ENCODE data around the gene TPST1. TPM values are rescaled to one million over a fixed set of nuclear protein-coding genes. Genes with fewer than 3 reads are reported as not detected.

TPST1 gene
- total RNA-seq, 1 experiment from 2014 or later, result 32.8 TPM

DNA sequence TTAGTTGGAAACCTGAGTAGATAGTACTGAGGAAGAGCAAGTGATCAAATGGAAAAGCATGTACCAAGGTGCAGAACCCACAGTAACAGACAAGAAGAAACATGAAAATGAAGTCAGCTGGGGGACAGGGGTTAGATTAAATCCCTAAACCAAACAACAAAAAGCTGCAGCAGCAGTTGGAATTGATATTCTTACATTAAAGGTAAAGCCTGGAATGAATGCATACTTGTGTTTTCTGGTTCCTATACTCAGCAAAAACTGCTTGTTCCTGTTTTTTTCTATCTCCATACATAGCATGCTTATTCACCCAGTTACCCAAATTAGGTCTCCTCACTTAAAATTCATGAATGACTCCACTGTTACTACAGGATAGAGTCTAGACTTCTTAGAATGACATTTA, 92.4 kb downstream of the TPST1 start:
- POLR2A ChIA-PET, result no interaction called here
- intact Hi-C loops (cut with micrococcal nuclease; ENCODE audit: unreplicated experiment), result no loop called here
- H3K27me3 Mint-ChIP-seq (ENCODE audit: insufficient read depth, unreplicated experiment), result no peaks in the 10 kb centered on the region
- H3K36me3 Mint-ChIP-seq (ENCODE audit: insufficient read depth, unreplicated experiment), result peaks cover 12% of the 10 kb centered on the region
- H3K4me3 Mint-ChIP-seq (ENCODE audit: unreplicated experiment), result no peak overlapping the region
- H3K9me3 ChIP-seq, result 0 out of 2 replicates have a peak, but pooled peaks cover 11% of the 10 kb centered on the region
- no peak overlapping the region for H3K4me3 ChIP-seq (ENCODE audit: low read depth, low read length)
- no peaks in the 10 kb centered on the region; the same call in 1 of the 2 replicates for H3K36me3 ChIP-seq (ENCODE audit: control insufficient read depth, insufficient read depth, low read length)
- TF ChIP-seq, protein P1, sequence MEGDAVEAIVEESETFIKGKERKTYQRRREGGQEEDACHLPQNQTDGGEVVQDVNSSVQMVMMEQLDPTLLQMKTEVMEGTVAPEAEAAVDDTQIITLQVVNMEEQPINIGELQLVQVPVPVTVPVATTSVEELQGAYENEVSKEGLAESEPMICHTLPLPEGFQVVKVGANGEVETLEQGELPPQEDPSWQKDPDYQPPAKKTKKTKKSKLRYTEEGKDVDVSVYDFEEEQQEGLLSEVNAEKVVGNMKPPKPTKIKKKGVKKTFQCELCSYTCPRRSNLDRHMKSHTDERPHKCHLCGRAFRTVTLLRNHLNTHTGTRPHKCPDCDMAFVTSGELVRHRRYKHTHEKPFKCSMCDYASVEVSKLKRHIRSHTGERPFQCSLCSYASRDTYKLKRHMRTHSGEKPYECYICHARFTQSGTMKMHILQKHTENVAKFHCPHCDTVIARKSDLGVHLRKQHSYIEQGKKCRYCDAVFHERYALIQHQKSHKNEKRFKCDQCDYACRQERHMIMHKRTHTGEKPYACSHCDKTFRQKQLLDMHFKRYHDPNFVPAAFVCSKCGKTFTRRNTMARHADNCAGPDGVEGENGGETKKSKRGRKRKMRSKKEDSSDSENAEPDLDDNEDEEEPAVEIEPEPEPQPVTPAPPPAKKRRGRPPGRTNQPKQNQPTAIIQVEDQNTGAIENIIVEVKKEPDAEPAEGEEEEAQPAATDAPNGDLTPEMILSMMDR (IDR thresholded peaks at IDR 0.05; ENCODE audit: insufficient read depth in 1 of 2, low read depth in 1 of 2, low read length in 1 of 2, severe bottlenecking in 1 of 2, unreplicated experiment in 1 of 2), result no peak
- H3K27me3 ChIP-seq (replicated peaks; ENCODE audit: control insufficient read depth, insufficient read depth, low read length), result no peaks in the 10 kb centered on the region
- DNase-seq, result no peak
- H3K4me1 ChIP-seq, result peaks cover 7% of the 10 kb centered on the region; the same call in 1 of the 2 replicates
- peaks cover 32% of the 10 kb centered on the region for H3K9me3 Mint-ChIP-seq (ENCODE audit: unreplicated experiment)
- CTCF ChIA-PET, result no interaction called here
- peaks cover 5% of the 10 kb centered on the region for H3K4me1 Mint-ChIP-seq (ENCODE audit: low read depth, unreplicated experiment)
- no peak overlapping the region for H3K27ac Mint-ChIP-seq (ENCODE audit: unreplicated experiment)
- no TSS peak for BruUV-seq (replicated peaks)

DNA sequence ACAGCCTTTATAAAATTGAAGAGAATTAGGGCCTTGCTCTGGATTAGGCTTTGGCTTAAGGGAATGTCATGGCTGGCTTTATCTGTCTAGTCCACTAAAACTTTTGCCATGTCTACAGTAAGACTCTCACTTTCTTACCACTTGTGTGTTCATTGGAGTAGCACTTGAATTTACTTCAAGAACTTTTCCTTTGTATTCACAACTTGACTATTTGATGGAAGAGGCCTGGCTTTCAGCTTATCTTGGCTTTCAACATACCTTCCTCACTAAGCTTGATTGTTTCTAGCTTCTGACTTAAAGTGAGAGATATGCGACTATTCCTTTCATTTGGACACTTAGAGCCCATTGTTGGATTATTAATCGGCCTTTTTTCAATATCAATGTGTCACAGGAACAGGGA, 96.1 kb downstream of the TPST1 start:
- Mint-ChIP-seq H3K4me1 (ENCODE audit: low read depth, unreplicated experiment) (peaks cover 18% of the 10 kb centered on the region), H3K36me3 (ENCODE audit: insufficient read depth, unreplicated experiment) (peaks cover 12% of the 10 kb centered on the region), H3K27ac (ENCODE audit: unreplicated experiment) (no peak overlapping the region), H3K9me3 (ENCODE audit: unreplicated experiment) (peaks cover 32% of the 10 kb centered on the region), H3K27me3 (ENCODE audit: insufficient read depth, unreplicated experiment) (no peaks in the 10 kb centered on the region), H3K4me3 (ENCODE audit: unreplicated experiment) (no peak overlapping the region)
- Histone ChIP-seq H3K27me3 (replicated peaks; ENCODE audit: control insufficient read depth, insufficient read depth, low read length) (no peaks in the 10 kb centered on the region), H3K36me3 (ENCODE audit: control insufficient read depth, insufficient read depth, low read length) (no peaks in the 10 kb centered on the region), H3K4me3 (ENCODE audit: low read depth, low read length) (no peak overlapping the region), H3K9me3 (0 out of 2 replicates have a peak, but pooled peaks cover 11% of the 10 kb centered on the region), H3K4me1 (peaks cover 5% of the 10 kb centered on the region; the same call in 1 of the 2 replicates)
- intact Hi-C loops (cut with micrococcal nuclease; ENCODE audit: unreplicated experiment), result no loop called here
- ChIA-PET CTCF (no interaction called here), POLR2A (no interaction called here)
- no TSS peak for BruUV-seq (replicated peaks)
- TF ChIP-seq, protein P1 (IDR thresholded peaks at IDR 0.05; ENCODE audit: insufficient read depth in 1 of 2, low read depth in 1 of 2, low read length in 1 of 2, severe bottlenecking in 1 of 2, unreplicated experiment in 1 of 2), result no peak
- no peak for DNase-seq

DNA sequence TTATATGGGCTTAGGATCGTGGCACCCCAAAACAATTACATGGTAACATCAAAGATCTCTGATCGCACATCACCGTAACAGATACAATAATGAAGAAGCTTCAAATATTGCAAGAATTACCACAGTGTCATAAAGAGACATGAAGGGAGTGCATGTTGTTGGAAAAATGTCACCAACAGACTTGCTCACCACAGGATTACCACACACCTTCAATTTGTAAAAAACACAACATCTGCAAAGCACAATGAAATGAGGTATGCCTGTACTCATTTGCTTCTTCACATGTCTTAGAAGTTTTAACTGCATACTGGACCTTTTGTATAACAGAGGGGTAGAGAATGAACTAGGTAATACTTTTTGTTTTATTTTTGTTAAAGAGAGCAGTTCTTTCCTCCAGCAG, 96.6 kb downstream of the TPST1 start:
- peaks cover 5% of the 10 kb centered on the region; the same call in 1 of the 2 replicates for H3K4me1 ChIP-seq
- DNase-seq, result no peak
- H3K9me3 ChIP-seq, result 0 out of 2 replicates have a peak, but pooled peaks cover 11% of the 10 kb centered on the region
- CTCF ChIA-PET, result no interaction called here
- Mint-ChIP-seq H3K27me3 (ENCODE audit: insufficient read depth, unreplicated experiment) (no peaks in the 10 kb centered on the region), H3K4me1 (ENCODE audit: low read depth, unreplicated experiment) (peaks cover 22% of the 10 kb centered on the region), H3K9me3 (ENCODE audit: unreplicated experiment) (peaks cover 32% of the 10 kb centered on the region), H3K27ac (ENCODE audit: unreplicated experiment) (no peak overlapping the region), H3K4me3 (ENCODE audit: unreplicated experiment) (no peak overlapping the region), H3K36me3 (ENCODE audit: insufficient read depth, unreplicated experiment) (peaks cover 12% of the 10 kb centered on the region)
- H3K27me3 ChIP-seq (replicated peaks; ENCODE audit: control insufficient read depth, insufficient read depth, low read length), result no peaks in the 10 kb centered on the region
- H3K4me3 ChIP-seq (ENCODE audit: low read depth, low read length), result no peak overlapping the region
- TF ChIP-seq, protein P1 (IDR thresholded peaks at IDR 0.05; ENCODE audit: insufficient read depth in 1 of 2, low read depth in 1 of 2, low read length in 1 of 2, severe bottlenecking in 1 of 2, unreplicated experiment in 1 of 2), result no peak
- no TSS peak for BruUV-seq (replicated peaks)
- H3K36me3 ChIP-seq (ENCODE audit: control insufficient read depth, insufficient read depth, low read length), result no peaks in the 10 kb centered on the region
- POLR2A ChIA-PET, result no interaction called here
- intact Hi-C loops (cut with micrococcal nuclease; ENCODE audit: unreplicated experiment), result no loop called here
